Esophagus (tissue), 2 donors: Measurements from ENCODE around the gene ZFAND6. TPM values are rescaled to one million over a fixed set of nuclear protein-coding genes. Genes with fewer than 3 reads are reported as not detected.

Experiments used
- H3K27ac ChIP-seq, 2 donors: one replicate each; pipeline ENCODE4 v1.5.1; 2013; ENCODE audit warnings: low read depth in 2 of 2, mild to moderate bottlenecking in 2 of 2, inconsistent platforms in 1 of 2, low read length in 1 of 2, moderate library complexity in 1 of 2
- H3K27me3 ChIP-seq, 2 donors: one replicate each; pipeline ENCODE4 v1.6.1; 2013; ENCODE audit warnings: low read length in 2 of 2, control low read depth in 1 of 2, mild to moderate bottlenecking in 1 of 2; ENCODE audit not compliant: insufficient read depth in 2 of 2, control insufficient read depth in 1 of 2
- H3K36me3 ChIP-seq, 2 donors: one replicate each; pipeline ENCODE4 v1.6.1; 2013; ENCODE audit warnings: low read length in 1 of 2; ENCODE audit not compliant: control insufficient read depth in 2 of 2, insufficient read depth in 2 of 2
- H3K4me1 ChIP-seq, 2 donors: one replicate each; pipeline ENCODE4 v1.6.1; 2013; ENCODE audit warnings: low read length in 1 of 2; ENCODE audit not compliant: control insufficient read depth in 2 of 2, insufficient read depth in 2 of 2
- H3K4me3 ChIP-seq, 2 donors: one replicate each; pipeline ENCODE4 v1.5.1; 2013; ENCODE audit warnings: low read length in 2 of 2, mild to moderate bottlenecking in 2 of 2, low read depth in 1 of 2, moderate library complexity in 1 of 2
- H3K9me3 ChIP-seq, 2 donors: one replicate each; pipeline ENCODE4 v1.6.1; 2013; ENCODE audit warnings: mild to moderate bottlenecking in 2 of 2, low read depth in 1 of 2, low read length in 1 of 2, moderate library complexity in 1 of 2; ENCODE audit not compliant: control insufficient read depth in 2 of 2, insufficient read depth in 1 of 2
- WGBS, 2 donors: extraction: QIAGEN DNeasy Blood & Tissue Kit; methylation state at CpG; one replicate each; pipeline ENCODE4 v1.1.7; 2013; 5-methylcytosine and 5-hydroxymethylcytosine counted together
- polyA plus RNA-seq, 2 donors: library from polyadenylated mRNA; stranded (reverse); fragments of 200-250 nt; gene quantifications; one replicate each; pipeline ENCODE4 v1.2.3, GENCODE V29; 2013
- donor health status: healthy with polysubstance abuse.
- donor health status: Bipolar disorder and iron deficiency.

Gene ZFAND6
- polyA plus RNA-seq, 2 donors, result 37.4 to 47.0 TPM

GRCh38 chr15:80185152-80185551 lies 125.7 kb downstream of the ZFAND6 start:
- Histone ChIP-seq H3K27me3 (no peaks in the 10 kb centered on the region), H3K27ac (no peak overlapping the region), H3K4me3 (no peak overlapping the region), H3K4me1 (no peaks in the 10 kb centered on the region), H3K36me3 (peaks cover 8 to 9% of the 10 kb centered on the region in 2 donors), H3K9me3 (no peaks in the 10 kb centered on the region)
- 97 to 99% methylated on average over 2 of the region's 2 CpGs for WGBS, 2 donors

- Histone ChIP-seq H3K4me3 (no peak overlapping the region), H3K36me3 (peaks cover 6 to 8% of the 10 kb centered on the region in 2 donors), H3K4me1 (no peaks in the 10 kb centered on the region), H3K9me3 (no peaks in the 10 kb centered on the region), H3K27me3 (no peaks in the 10 kb centered on the region), H3K27ac (no peak overlapping the region)
- WGBS, 2 donors, result 93 to 96% methylated on average over 7 of the region's 7 CpGs
These were observed 126.6 kb downstream of the ZFAND6 start for GRCh38 chr15:80186066-80186465.

- H3K9me3 ChIP-seq, result no peaks in the 10 kb centered on the region
- no peak overlapping the region for H3K4me3 ChIP-seq
- WGBS, 2 donors, result 99 to 100% methylated on average over 1 of the region's 1 CpG
- H3K27me3 ChIP-seq, result no peaks in the 10 kb centered on the region
- H3K4me1 ChIP-seq, result no peaks in the 10 kb centered on the region
- H3K27ac ChIP-seq, result no peak overlapping the region
- peaks cover 6 to 8% of the 10 kb centered on the region in 2 donors for H3K36me3 ChIP-seq
These were observed 127.1 kb downstream of the ZFAND6 start for GRCh38 chr15:80186597-80186996.

Other genes with a start within 250 kb of the ZFAND6 start
- gene MTHFS, start 162.7 kb upstream of the ZFAND6 start, polyA plus RNA-seq, result 10 to 100 TPM; 17.1 to 32.8 TPM
- gene BCL2A1, start 88.5 kb upstream of the ZFAND6 start, polyA plus RNA-seq, result 1 to 10 TPM in 1 of 2 donors, under 1 TPM in 1; 0.89 to 1.6 TPM
- 10 to 100 TPM; 13.8 to 15.9 TPM for gene FAH, start 93.3 kb downstream of the ZFAND6 start, polyA plus RNA-seq
- gene CTXND1, start 192.5 kb downstream of the ZFAND6 start, polyA plus RNA-seq, result under 1 TPM in 1 of 2 donors, not detected in 1; 0.02 TPM